D721Med (cell line): ENCODE results near the gene SZT2.

Experiments used
- DNase-seq: peaks from one replicate; pipeline ENCODE4 v3.0.0; 2011; ENCODE audit warnings: low spot score; ENCODE audit not compliant: insufficient read length
- FAIRE-seq: peaks from 2 replicates; lab custom pipeline; 2011; peaks lifted over from hg19 to GRCh38; lab: Jason Lieb, UNC
- CTCF ChIP-seq: IDR thresholded peaks from 2 replicates; pipeline ENCODE4 v1.5.1; 2012; ENCODE audit warnings: mild to moderate bottlenecking, control low read depth; ENCODE audit not compliant: insufficient read depth; ENCODE audit errors: missing control alignments

SZT2 gene

GRCh38 chr1:43481491-43481890 is 91.8 kb downstream of the SZT2 start:
- TF ChIP-seq CTCF = no peak
- FAIRE-seq (no peak), DNase-seq (no peak)

DNA sequence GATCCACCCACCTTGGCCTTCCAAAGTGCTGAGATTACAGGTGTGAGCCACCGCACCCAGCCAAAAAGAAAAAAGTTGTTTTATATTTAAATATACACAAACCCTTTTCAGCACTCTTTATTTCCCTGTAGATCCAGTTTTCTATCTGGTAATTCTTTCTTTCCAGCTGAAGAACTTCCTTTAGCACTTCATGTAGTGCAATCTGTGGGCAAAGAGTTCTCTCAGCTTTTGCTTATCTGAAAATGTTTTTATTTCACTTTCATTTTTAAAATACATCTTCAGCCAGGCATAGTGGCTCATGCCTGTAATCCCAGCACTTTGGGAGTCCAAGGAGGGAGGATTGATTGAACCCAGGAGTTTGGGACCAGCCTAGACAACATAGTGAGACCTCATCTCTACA is 92.5 kb downstream of the SZT2 start:
- TF ChIP-seq CTCF = no peak
- DNase-seq (no peak), FAIRE-seq (no peak)

DNA sequence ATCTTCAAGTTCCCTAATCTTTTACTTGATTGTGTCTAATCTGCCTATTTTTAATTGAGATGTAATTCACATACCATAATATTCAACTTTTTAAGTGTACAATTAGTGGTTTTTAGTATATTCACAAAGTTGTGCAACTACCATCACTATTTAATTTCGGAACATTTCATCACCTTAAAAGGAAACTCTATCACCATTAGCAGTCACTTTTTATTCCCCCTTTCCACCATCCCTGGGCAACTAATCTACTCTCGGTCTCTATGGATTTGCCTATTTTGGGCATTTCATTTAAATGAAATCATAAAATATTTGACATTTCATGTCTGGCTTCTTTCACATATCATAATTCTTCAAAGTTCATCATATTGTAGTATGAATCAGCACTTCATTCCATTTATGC is 94.7 kb downstream of the SZT2 start:
- DNase-seq = no peak
- no peak for TF ChIP-seq CTCF
- FAIRE-seq = no peak

GRCh38 chr1:43488165-43488564 is 98.5 kb downstream of the SZT2 start:
- no peak for TF ChIP-seq CTCF
- FAIRE-seq (no peak), DNase-seq (no peak)

- DNase-seq = no peak
- TF ChIP-seq CTCF = no peak
- FAIRE-seq = no peak
Observed at GRCh38 chr1:43491061-43491460, 101.4 kb downstream of the SZT2 start.

- FAIRE-seq (no peak), DNase-seq (no peak)
- no peak for TF ChIP-seq CTCF
Observed at GRCh38 chr1:43492826-43493225, 103.1 kb downstream of the SZT2 start.

GRCh38 chr1:43493661-43494450 is 104.2 kb downstream of the SZT2 start:
- no peak for FAIRE-seq
- TF ChIP-seq CTCF = no peak
- no peak for DNase-seq
